LNCAP (cell line): Measurements from ENCODE around the gene KRTAP10-7.

Experiments used
- TF ChIP-seq, protein P1 (sequence below): fragments of 450-650 bp; IDR thresholded peaks from 2 replicates; pipeline ENCODE4 v1.5.1; 2017; ENCODE audit warnings: mild to moderate bottlenecking

Gene KRTAP10-7

DNA sequence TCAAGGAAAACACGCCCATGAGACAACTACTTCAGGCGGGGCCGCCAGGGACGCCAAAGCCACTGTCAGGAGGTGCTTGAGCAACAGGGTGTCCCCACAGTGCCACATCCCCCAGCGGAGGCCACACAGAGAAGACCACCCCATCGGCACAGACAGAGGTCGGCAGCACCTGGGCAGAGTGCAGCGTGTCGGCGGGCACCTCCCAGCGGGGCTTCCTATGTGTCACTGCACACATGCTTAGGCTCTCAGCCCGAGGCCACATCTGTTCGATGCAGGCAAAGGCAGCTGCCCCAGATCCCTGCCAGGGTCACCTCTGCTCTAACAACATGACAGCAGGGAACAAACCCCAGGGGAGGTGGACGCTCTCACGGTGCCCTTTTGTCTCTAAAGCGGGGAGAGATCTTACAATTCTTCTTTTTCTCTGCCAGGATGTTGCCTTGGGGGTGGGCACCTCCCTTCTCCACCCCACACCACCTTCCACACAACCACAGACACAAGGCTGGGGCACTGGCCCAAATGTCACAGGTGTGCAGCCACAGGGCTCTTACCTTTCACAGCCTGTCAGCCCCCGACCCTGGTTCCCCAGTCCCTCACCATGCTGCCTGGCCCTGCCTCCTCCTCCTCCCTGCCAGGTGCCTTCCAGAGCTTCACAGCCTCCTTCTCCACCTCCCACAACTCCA is 15.7 kb downstream of the KRTAP10-7 start:
- TF ChIP-seq, protein P1, sequence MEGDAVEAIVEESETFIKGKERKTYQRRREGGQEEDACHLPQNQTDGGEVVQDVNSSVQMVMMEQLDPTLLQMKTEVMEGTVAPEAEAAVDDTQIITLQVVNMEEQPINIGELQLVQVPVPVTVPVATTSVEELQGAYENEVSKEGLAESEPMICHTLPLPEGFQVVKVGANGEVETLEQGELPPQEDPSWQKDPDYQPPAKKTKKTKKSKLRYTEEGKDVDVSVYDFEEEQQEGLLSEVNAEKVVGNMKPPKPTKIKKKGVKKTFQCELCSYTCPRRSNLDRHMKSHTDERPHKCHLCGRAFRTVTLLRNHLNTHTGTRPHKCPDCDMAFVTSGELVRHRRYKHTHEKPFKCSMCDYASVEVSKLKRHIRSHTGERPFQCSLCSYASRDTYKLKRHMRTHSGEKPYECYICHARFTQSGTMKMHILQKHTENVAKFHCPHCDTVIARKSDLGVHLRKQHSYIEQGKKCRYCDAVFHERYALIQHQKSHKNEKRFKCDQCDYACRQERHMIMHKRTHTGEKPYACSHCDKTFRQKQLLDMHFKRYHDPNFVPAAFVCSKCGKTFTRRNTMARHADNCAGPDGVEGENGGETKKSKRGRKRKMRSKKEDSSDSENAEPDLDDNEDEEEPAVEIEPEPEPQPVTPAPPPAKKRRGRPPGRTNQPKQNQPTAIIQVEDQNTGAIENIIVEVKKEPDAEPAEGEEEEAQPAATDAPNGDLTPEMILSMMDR: no peak

DNA sequence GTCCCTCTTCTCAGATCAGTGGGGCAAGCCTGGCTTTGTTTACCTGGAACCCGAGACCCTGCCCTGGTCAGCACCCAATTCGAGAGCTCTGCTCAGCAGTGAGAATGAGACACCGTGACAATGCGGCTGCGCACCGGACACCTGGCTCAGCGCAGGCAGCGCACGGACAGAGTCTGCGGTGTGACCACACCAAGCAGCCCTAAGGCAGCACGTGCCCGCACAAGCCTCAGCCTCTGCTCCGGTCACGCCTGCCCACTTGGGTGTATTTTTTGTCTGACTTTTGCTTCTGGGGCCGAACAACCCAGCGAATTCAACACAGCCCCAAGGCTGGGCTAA is 16.2 kb downstream of the KRTAP10-7 start:
- TF ChIP-seq, protein P1: no peak

DNA sequence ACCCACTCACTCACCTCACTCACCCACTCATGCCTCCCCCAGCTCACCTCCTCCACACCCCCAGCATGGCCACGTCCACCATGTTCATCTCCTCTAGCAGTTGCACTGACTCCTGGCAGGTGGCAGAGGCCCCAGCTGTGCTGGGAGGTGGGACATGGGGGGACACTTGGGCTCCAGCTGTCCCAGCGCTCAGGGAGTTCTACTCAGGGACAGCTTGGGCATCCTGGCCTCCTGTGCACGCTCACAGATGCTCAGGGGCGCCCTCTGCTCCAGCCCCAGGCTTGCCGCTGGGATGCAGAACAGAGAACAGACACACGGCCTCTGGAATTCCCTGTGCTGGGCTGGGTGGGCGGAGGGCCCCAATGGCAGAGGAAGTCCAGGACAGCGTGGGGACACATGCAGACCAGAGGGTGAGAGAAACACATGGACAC is 16.7 kb downstream of the KRTAP10-7 start:
- TF ChIP-seq, protein P1: no peak

DNA sequence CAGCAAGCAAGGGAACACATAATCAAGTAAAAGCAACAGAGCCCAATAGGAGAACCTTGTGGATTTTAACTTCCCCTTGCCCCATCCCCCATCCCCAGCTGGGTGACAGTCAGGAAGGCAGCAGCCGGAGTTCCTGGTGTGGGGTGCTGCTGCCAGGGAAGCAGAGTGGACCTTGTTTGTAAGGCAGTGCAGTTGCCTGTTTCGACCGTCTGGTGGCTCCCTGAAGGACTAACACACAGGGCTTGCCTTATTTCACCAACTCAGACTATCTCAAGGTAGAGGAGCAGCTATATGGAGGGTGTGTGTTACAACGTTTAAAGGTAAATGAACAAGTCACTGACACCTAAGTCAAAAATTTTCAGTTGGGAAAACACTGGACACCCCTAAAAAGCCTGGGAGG is 18.1 kb downstream of the KRTAP10-7 start:
- TF ChIP-seq, protein P1: peak; percentile 43

DNA sequence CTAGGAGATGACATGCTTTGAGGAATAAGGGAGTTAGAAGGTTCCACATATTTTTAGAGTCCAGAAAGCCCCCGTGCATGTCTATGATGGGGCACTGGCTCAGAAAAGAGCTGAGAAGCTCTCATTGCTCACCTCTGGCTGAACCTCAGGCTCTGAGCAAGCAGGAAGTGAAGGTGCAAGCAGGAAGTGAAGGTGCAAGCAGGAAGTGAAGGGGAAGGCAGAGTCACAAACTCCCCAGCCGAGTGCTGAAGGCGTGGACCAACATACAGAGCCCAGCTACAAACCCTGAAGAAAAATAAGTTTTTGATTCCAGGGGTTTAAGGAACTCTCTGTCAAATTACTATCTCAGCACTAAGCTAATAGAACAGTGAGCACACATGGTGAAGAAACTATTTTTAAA is 18.5 kb downstream of the KRTAP10-7 start:
- TF ChIP-seq, protein P1: no peak

DNA sequence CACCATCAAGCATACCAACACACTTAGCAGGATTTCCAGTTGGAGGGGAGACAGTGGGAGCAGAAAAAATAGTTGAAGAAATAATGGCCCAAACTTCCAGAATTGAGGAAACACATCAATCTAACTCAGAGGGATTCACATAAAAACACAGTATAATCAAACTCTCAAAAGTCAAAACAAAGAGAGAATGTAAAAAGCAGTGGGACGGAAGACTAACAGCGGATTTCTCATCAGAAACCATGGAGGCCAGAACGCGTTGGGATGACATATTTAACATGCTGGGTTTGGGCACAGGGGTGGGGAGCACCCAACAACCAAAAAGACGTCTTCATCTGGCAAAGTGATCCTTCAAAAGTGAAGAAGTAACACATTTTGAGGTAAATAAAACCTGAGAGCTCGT is 19.5 kb downstream of the KRTAP10-7 start:
- TF ChIP-seq, protein P1: no peak

DNA sequence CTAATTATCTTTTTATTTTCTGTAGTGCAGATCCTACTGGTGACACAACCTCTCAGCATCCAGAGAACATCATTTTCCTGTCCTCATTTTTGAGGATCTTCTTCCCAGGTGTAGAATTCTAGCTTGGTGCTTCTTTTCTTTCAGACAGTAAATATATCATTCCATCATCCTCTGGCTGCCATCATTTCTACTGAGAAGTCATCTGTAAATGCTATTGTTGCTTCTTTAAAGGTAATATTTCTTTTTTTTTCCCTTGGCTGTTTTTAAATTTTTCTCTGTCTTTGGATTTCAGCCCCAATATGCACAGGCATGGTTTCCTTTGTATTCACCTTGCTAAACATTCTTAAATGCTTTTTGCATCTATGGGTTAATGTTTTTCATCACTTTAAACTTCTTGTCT is 23.2 kb downstream of the KRTAP10-7 start:
- TF ChIP-seq, protein P1: no peak

DNA sequence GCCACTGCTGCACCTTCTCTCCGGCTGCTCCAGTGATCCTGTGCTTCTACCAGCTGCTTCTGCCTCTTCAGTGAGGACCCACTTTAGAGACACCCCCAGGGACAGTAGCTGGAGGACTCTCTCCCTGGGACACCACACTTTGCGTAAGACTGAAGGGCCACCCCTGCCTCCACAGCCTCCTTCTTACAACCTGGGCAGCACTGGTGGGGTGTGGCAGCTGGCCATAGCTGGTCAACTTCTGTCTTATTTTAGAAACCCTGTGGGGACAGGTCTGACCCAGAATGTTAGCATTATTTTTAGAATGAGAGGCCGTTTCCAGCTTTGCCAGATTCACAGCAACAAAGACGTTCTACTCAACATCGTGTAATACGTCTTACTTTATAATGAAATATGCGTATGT is 25.4 kb downstream of the KRTAP10-7 start:
- TF ChIP-seq, protein P1: no peak
